Body of pancreas (tissue), 4 donors: Measurements from ENCODE around the gene TMCC2. TPM values are rescaled to one million over a fixed set of nuclear protein-coding genes. Genes with fewer than 3 reads are reported as not detected.
"Not testable (repeated sequence)": the region's sequence is repeated elsewhere in the genome, so short reads cannot be mapped to it uniquely, and the experiment has no call there.

Experiments used
- ATAC-seq: fragments of 150-250 bp; one replicate; pipeline ENCODE4 v1.9.1; 2016
- DNase-seq, 4 donors: peaks; one replicate each; pipeline ENCODE4 v3.0.0-alpha.2; 2019
- H3K27ac ChIP-seq, 4 donors: fragments of 200-600 bp; sonication (generic); 1 replicate in 3 of 4; 2 replicates in 1 of 4; pipeline versions ENCODE4 v1.5.1 to v1.6.1; 2016 to 2019; ENCODE audit warnings: mild to moderate bottlenecking in 1 of 4, mixed read lengths in 1 of 4, moderate library complexity in 1 of 4
- H3K27me3 ChIP-seq, 2 donors: fragments of 200-600 bp; sonication (generic); one replicate each; pipeline ENCODE4 v1.6.0; 2016; ENCODE audit warnings: mild to moderate bottlenecking in 1 of 2
- H3K36me3 ChIP-seq, 2 donors: fragments of 200-600 bp; sonication (generic); replicated peaks in 1 of 2; 2 replicates each; pipeline ENCODE4 v1.5.1; 2016; ENCODE audit warnings: low read depth in 2 of 2; ENCODE audit not compliant: insufficient read depth in 1 of 2
- H3K4me1 ChIP-seq: fragments of 200-600 bp; sonication (generic); one replicate; pipeline ENCODE4 v1.6.0; 2016
- H3K4me3 ChIP-seq, 2 donors: fragments of 200-600 bp; sonication (generic); 1 replicate in 1 of 2; 2 replicates in 1 of 2; pipeline ENCODE4 v1.5.1; 2016 to 2019
- H3K9me3 ChIP-seq, 3 donors: fragments of 200-600 bp; sonication (generic); 1 replicate in 2 of 3; 2 replicates in 1 of 3; pipeline ENCODE4 v1.5.1; 2016
- CTCF ChIP-seq, 7 experiments: fragments of 450-650 bp in 4 of 7; fragments of 200-600 bp in 3 of 7; sonication (generic) in 3 of 7; IDR thresholded peaks; one replicate each; pipeline ENCODE4 v1.5.1; 2016 to 2019; ENCODE audit warnings: antibody characterized with exemption in 7 of 7
- POLR2A ChIP-seq, 3 donors: fragments of 450-650 bp; IDR thresholded peaks; one replicate each; pipeline ENCODE4 v1.6.1; 2016; ENCODE audit warnings: antibody characterized with exemption in 3 of 3, mild to moderate bottlenecking in 2 of 3
- WGBS, 2 donors: methylation state at CpG; one replicate each; pipeline ENCODE4 v1.1.5; 2017; 5-methylcytosine and 5-hydroxymethylcytosine counted together
- intact Hi-C: fragments of 100-400 bp; cut with DNase I; formaldehyde crosslinking; loops from one replicate; pipeline ENCODE4 v1.15.1; 2023
- total RNA-seq, 2 donors: library from RNA; depleted of rRNA; stranded (reverse); fragments of >200 nt; gene quantifications; one replicate each; pipeline ENCODE4 v1.1.0, GENCODE V29; 2016

The TMCC2 gene
- total RNA-seq, 2 donors from 2014 or later: 1.3 to 1.6 TPM

GRCh38 chr1:205230982-205231381, 3.2 kb downstream of the TMCC2 start:
- Histone ChIP-seq H3K9me3 (no peaks in the 10 kb centered on the region), H3K36me3 (no peaks in the 10 kb centered on the region), H3K27me3 (no peaks in the 10 kb centered on the region), H3K4me1 (peaks cover 29% of the 10 kb centered on the region), H3K27ac (no peak overlapping the region), H3K4me3 (no peak overlapping the region)
- no peak for DNase-seq
- no peak for ATAC-seq
- WGBS, 2 donors: 78 to 87% methylated on average over 4 to 5 of the region's 5 CpGs
- intact Hi-C loops: no loop called here
- TF ChIP-seq CTCF (IDR thresholded peaks at IDR 0.05) (no peak), POLR2A (IDR thresholded peaks at IDR 0.05) (no peak)

- no peak overlapping the region for H3K27ac ChIP-seq
- DNase-seq (no peak), ATAC-seq (no peak)
- intact Hi-C loops: no loop called here
- H3K4me1 ChIP-seq: peaks cover 26% of the 10 kb centered on the region
- TF ChIP-seq POLR2A (IDR thresholded peaks at IDR 0.05) (no peak), CTCF (IDR thresholded peaks at IDR 0.05) (no peak)
- no peaks in the 10 kb centered on the region for H3K36me3 ChIP-seq
- H3K4me3 ChIP-seq: no peak overlapping the region
- 88 to 89% methylated on average over 7 of the region's 7 CpGs for WGBS, 2 donors
- H3K9me3 ChIP-seq: no peaks in the 10 kb centered on the region
- no peaks in the 10 kb centered on the region for H3K27me3 ChIP-seq
Measured at GRCh38 chr1:205232127-205232820, 4.5 kb downstream of the TMCC2 start.

- Histone ChIP-seq H3K36me3 (no peaks in the 10 kb centered on the region), H3K27ac (no peak overlapping the region), H3K4me1 (peaks cover 23% of the 10 kb centered on the region), H3K4me3 (no peak overlapping the region), H3K9me3 (no peaks in the 10 kb centered on the region), H3K27me3 (no peaks in the 10 kb centered on the region)
- 66 to 79% methylated on average over 3 of the region's 3 CpGs for WGBS, 2 donors
- DNase-seq (no peak), ATAC-seq (no peak)
- no peak for TF ChIP-seq CTCF (IDR thresholded peaks at IDR 0.05)
- intact Hi-C loops: no loop called here
Measured at GRCh38 chr1:205232945-205233397, 5.2 kb downstream of the TMCC2 start.

- H3K4me3 ChIP-seq, H3K27me3 ChIP-seq, H3K9me3 ChIP-seq, ATAC-seq, H3K36me3 ChIP-seq, intact Hi-C loops, H3K27ac ChIP-seq, DNase-seq: not testable (repeated sequence)
- peaks cover 14% of the 10 kb centered on the region for H3K4me1 ChIP-seq
- 91 to 93% methylated on average over 6 to 7 of the region's 7 CpGs for WGBS, 2 donors
Measured at GRCh38 chr1:205233986-205234385, 6.2 kb downstream of the TMCC2 start.

- ATAC-seq (no peak), DNase-seq (no peak)
- intact Hi-C loops: no loop called here
- Histone ChIP-seq H3K4me1 (no peaks in the 10 kb centered on the region), H3K27me3 (no peaks in the 10 kb centered on the region), H3K36me3 (no peaks in the 10 kb centered on the region), H3K4me3 (no peak overlapping the region), H3K9me3 (no peaks in the 10 kb centered on the region), H3K27ac (no peak overlapping the region)
- 82 to 92% methylated on average over 6 of the region's 6 CpGs for WGBS, 2 donors
- no peak for TF ChIP-seq CTCF (IDR thresholded peaks at IDR 0.05)
- TF ChIP-seq POLR2A (IDR thresholded peaks at IDR 0.05): no peak
Measured at GRCh38 chr1:205235951-205236350, 8.2 kb downstream of the TMCC2 start.
